ENCODE data around the gene RNH1. TPM values are rescaled to one million over a fixed set of nuclear protein-coding genes. Genes with fewer than 3 reads are reported as not detected.

Gene RNH1
- total and polyA plus RNA-seq, 2 of the 8 experiments (the other 6 are each of a cell fraction or from before 2014, with no cell fraction given) = 48.7 to 49.8 TPM

GRCh38 chr11:551596-551995, 44.6 kb upstream of the RNH1 start:
- TF ChIP-seq EGR1 (IDR thresholded peaks at IDR 0.05; ENCODE audit: borderline replicate concordance, low read depth, low read length) = no peak
- TF ChIP-seq CTCF (IDR thresholded peaks at IDR 0.05; ENCODE audit: control extremely low read depth in 1 of 3, insufficient read depth in 1 of 3, low read depth in 1 of 3, low read length in 3 of 3) = no peak
- no peak for TF ChIP-seq TEAD4 (IDR thresholded peaks at IDR 0.05; ENCODE audit: low read depth, low read length)
- TF ChIP-seq SUZ12 (IDR thresholded peaks at IDR 0.05; ENCODE audit: low read length) = no peak
- TF ChIP-seq YY1 (IDR thresholded peaks at IDR 0.05; ENCODE audit: low read depth, low read length) = no peak
- Histone ChIP-seq H3K79me2 (ENCODE audit: control insufficient read depth in 1 of 2, insufficient read depth in 2 of 2, low read length in 2 of 2) (no peaks in the 10 kb centered on the region), H2BK20ac (ENCODE audit: low read length) (no peak overlapping the region), H3K14ac (ENCODE audit: insufficient read length) (no peak overlapping the region), H2BK5ac (ENCODE audit: low read depth, low read length) (no peak overlapping the region), H3K23ac (ENCODE audit: insufficient read length) (no peak overlapping the region), H3K23me2 (ENCODE audit: low read depth, low read length) (peaks cover 8% of the 10 kb centered on the region; the same call in 1 of the 2 replicates), H3K79me1 (ENCODE audit: low read depth, low read length) (no peaks in the 10 kb centered on the region), H3K36me3 (ENCODE audit: control insufficient read depth in 2 of 4, insufficient read depth in 4 of 4, low read length in 3 of 4) (no peaks in the 10 kb centered on the region), H3K18ac (ENCODE audit: extremely low read depth, low read length) (no peak overlapping the region), H3K9me3 (ENCODE audit: insufficient read depth in 2 of 2, low read depth in 1 of 2, low read length in 1 of 2) (no peaks in the 10 kb centered on the region), H2BK15ac (ENCODE audit: low read length) (no peak overlapping the region), H3K9ac (replicated peaks in 1 of 4; ENCODE audit: extremely low read depth in 1 of 4, low read depth in 3 of 4, low read length in 3 of 4) (no peak overlapping the region), H2BK12ac (ENCODE audit: low read depth, low read length) (no peak overlapping the region), H3K4ac (replicated peaks; ENCODE audit: insufficient read length, low read depth, low read length) (no peak overlapping the region), H3K4me1 (replicated peaks in 1 of 4; ENCODE audit: control insufficient read depth in 3 of 4, insufficient read depth in 4 of 4, low read length in 3 of 4) (peaks cover 0 to 16% (median 1%) of the 10 kb centered on the region in 4 experiments; a peak in 4 of 7 replicates), H2AFZ (ENCODE audit: low read length) (no peak overlapping the region), H4K20me1 (replicated peaks in 1 of 2; ENCODE audit: control insufficient read depth in 1 of 2, insufficient read depth in 2 of 2, low read length in 2 of 2) (no peaks in the 10 kb centered on the region), H2AK5ac (ENCODE audit: low read depth, low read length) (no peak overlapping the region), H3K4me3 (ENCODE audit: extremely low read depth in 1 of 4, insufficient read depth in 2 of 4, low read depth in 3 of 4, low read length in 4 of 4) (no peak overlapping the region), H3K4me2 (ENCODE audit: insufficient read depth in 1 of 2, low read depth in 2 of 2, low read length in 2 of 2) (no peak overlapping the region), H4K8ac (ENCODE audit: extremely low read depth, insufficient read depth, low read length) (peak overlapping the region; percentile 79; the same call in 1 of the 2 replicates), H4K91ac (replicated peaks; ENCODE audit: insufficient read length, low read length) (no peak overlapping the region), H3K27ac (ENCODE audit: low read depth, low read length) (no peak overlapping the region), H3K56ac (replicated peaks; ENCODE audit: insufficient read length, low read depth, low read length) (no peak overlapping the region), H4K5ac (ENCODE audit: insufficient read length, low read depth, low read length) (no peak overlapping the region), H2BK120ac (replicated peaks; ENCODE audit: low read depth, low read length) (no peak overlapping the region), H3K27me3 (replicated peaks in 1 of 4; ENCODE audit: control insufficient read depth in 3 of 4, extremely low read depth in 1 of 4, insufficient read depth in 3 of 4, low read length in 3 of 4) (peaks cover 9 to 12% (median 11%) of the 10 kb centered on the region in 4 experiments)
- WGBS, 2 experiments (ENCODE audit: extremely low coverage in 1 of 2, insufficient coverage in 1 of 2, insufficient read length in 1 of 2, insufficient replicate concordance in 2 of 2, low coverage in 1 of 2, low lambda C conversion rate in 2 of 2, missing lambda C conversion rate in 1 of 2) = 83% methylated on average over 12 of the region's 12 CpGs; no CpG with 5 or more reads in 1 of the 2 experiments
- DNase-seq (ENCODE audit: low read depth in 1 of 2, low spot score in 2 of 2) (no peak), FAIRE-seq (no peak)
- POLR2A ChIA-PET (ENCODE audit: partially characterized antibody) = interaction anchor here (1.0 kb wide), 1 partner anchor 10 kb away, joined by 5 read pairs; no protein-coding TSS in a partner anchor
- CTCF ChIA-PET (ENCODE audit: partially characterized antibody) = interaction anchor here (1.1 to 1.6 kb wide), 6 partner anchors 10 to 177 kb away, joined by 3 to 4 read pairs (median 4); no protein-coding TSS in a partner anchor

Data from H1 (cell line).